GM06990 (cell line): ENCODE results near the gene LARGE1.

Experiments used
- DNase-seq: peaks from one replicate; pipeline ENCODE4 v3.0.0-alpha.2; 2011; ENCODE audit not compliant: insufficient read length; ENCODE audit errors: extremely low read depth
- H3K27me3 ChIP-seq: replicated peaks from 2 replicates; pipeline ENCODE4 v1.6.0; 2011; ENCODE audit warnings: low read length; ENCODE audit not compliant: control insufficient read depth, insufficient read depth
- H3K36me3 ChIP-seq: 2 replicates; pipeline ENCODE4 v1.5.1; 2011; ENCODE audit warnings: low read length; ENCODE audit not compliant: control insufficient read depth, insufficient read depth
- H3K4me3 ChIP-seq: replicated peaks from 2 replicates; pipeline ENCODE4 v1.5.1; 2011; ENCODE audit warnings: low read depth, mild to moderate bottlenecking, control low read depth, low read length
- CTCF ChIP-seq: IDR thresholded peaks from 2 replicates; pipeline ENCODE4 v1.5.1; 2011; ENCODE audit warnings: low read length, control low read depth, mild to moderate bottlenecking, inconsistent platforms; ENCODE audit not compliant: insufficient read depth, poor library complexity, severe bottlenecking

Gene LARGE1

GRCh38 chr22:33476716-33477115 lies 443.6 kb downstream of the LARGE1 start:
- Histone ChIP-seq H3K36me3 (no peaks in the 10 kb centered on the region), H3K27me3 (no peaks in the 10 kb centered on the region), H3K4me3 (no peak overlapping the region)
- no peak for TF ChIP-seq CTCF
- DNase-seq = no peak

- Histone ChIP-seq H3K4me3 (no peak overlapping the region), H3K27me3 (no peaks in the 10 kb centered on the region), H3K36me3 (no peaks in the 10 kb centered on the region)
- DNase-seq = no peak
- TF ChIP-seq CTCF = no peak
Observed at GRCh38 chr22:33476206-33476605, 444.1 kb downstream of the LARGE1 start.

GRCh38 chr22:33474587-33474986 lies 445.7 kb downstream of the LARGE1 start:
- no peak for DNase-seq
- H3K27me3 ChIP-seq = no peaks in the 10 kb centered on the region
- no peak overlapping the region for H3K4me3 ChIP-seq
- TF ChIP-seq CTCF = no peak
- no peaks in the 10 kb centered on the region for H3K36me3 ChIP-seq

- no peaks in the 10 kb centered on the region for H3K36me3 ChIP-seq
- H3K27me3 ChIP-seq = no peaks in the 10 kb centered on the region
- peak overlapping the region; percentile 28 for H3K4me3 ChIP-seq
- peak; percentile 68 for DNase-seq
- no peak for TF ChIP-seq CTCF
Observed at GRCh38 chr22:33472462-33473344, 447.6 kb downstream of the LARGE1 start.

- Histone ChIP-seq H3K27me3 (no peaks in the 10 kb centered on the region), H3K36me3 (no peaks in the 10 kb centered on the region), H3K4me3 (no peak overlapping the region)
- no peak for TF ChIP-seq CTCF
- DNase-seq = peak; percentile 54
Observed at GRCh38 chr22:33470456-33470855, 449.8 kb downstream of the LARGE1 start.
